NCI-H2107 treated with DMSO at 0.1 percent for 48 hours (cell line): ENCODE results near the gene TPRN.
A peak's percentile ranks its signal among the peaks of the same experiment; 100 is the strongest.

ENCODE experiments used
- DNase-seq: peaks from one replicate; lab custom pipeline; 2025; ENCODE audit not compliant: unreplicated experiment; lab: John Stamatoyannopoulos, UW

The TPRN gene

GRCh38 chr9:137236936-137237421 lies 36.4 kb upstream of the TPRN start:
- peak; percentile 82 for DNase-seq

- DNase-seq = peak; percentile 81
These were observed 35.8 kb upstream of the TPRN start for GRCh38 chr9:137236238-137236935.

GRCh38 chr9:137235424-137236237 lies 35.1 kb upstream of the TPRN start:
- DNase-seq = no peak

GRCh38 chr9:137234758-137235423 lies 34.4 kb upstream of the TPRN start:
- no peak for DNase-seq

GRCh38 chr9:137234055-137234697 lies 33.6 kb upstream of the TPRN start:
- DNase-seq = no peak

GRCh38 chr9:137233143-137233980 lies 32.8 kb upstream of the TPRN start:
- DNase-seq = no peak

GRCh38 chr9:137232510-137232909 lies 32.0 kb upstream of the TPRN start:
- DNase-seq = no peak

GRCh38 chr9:137232101-137232500 lies 31.6 kb upstream of the TPRN start:
- DNase-seq = no peak

- no peak for DNase-seq
These were observed 31.0 kb upstream of the TPRN start for GRCh38 chr9:137231372-137232039.

GRCh38 chr9:137230705-137231371 lies 30.3 kb upstream of the TPRN start, which contains the start of gene SLC34A3:
Gene SLC34A3 (plus strand): TSS chr9:137230901. CDS start chr9:137231703, 802 bp downstream.
- DNase-seq = no peak

GRCh38 chr9:137229903-137230704 lies 29.6 kb upstream of the TPRN start:
- no peak for DNase-seq

- DNase-seq = no peak
These were observed 28.7 kb upstream of the TPRN start for GRCh38 chr9:137228968-137229896.

- no peak for DNase-seq
These were observed 28.0 kb upstream of the TPRN start for GRCh38 chr9:137228506-137228967.

GRCh38 chr9:137227853-137228505 lies 27.4 kb upstream of the TPRN start:
- no peak for DNase-seq

- peak; percentile 51 for DNase-seq
These were observed 26.7 kb upstream of the TPRN start, which contains the start of gene RNF224 for GRCh38 chr9:137227054-137227852. Gene RNF224 (plus strand): TSS chr9:137227502. CDS start chr9:137228336, 834 bp downstream.
